ENCODE results near the gene NECTIN1. TPM values are rescaled to one million over a fixed set of nuclear protein-coding genes. Genes with fewer than 3 reads are reported as not detected.

Gene NECTIN1
- total RNA-seq, 6 experiments from 2014 or later = 4.3 to 8.4 (median 6.1) TPM

- no peaks in the 10 kb centered on the region for H3K9me3 ChIP-seq
- no peak overlapping the region for H3K4me3 ChIP-seq
- DNase-seq = no peak
- ATAC-seq = peak in 1 of 4 donors; percentile 17
- no peaks in the 10 kb centered on the region for H3K27me3 ChIP-seq
- intact Hi-C loops (cut with DNase I) = no loop called here
- TF ChIP-seq CTCF (IDR thresholded peaks at IDR 0.05) (no peak), POLR2A (IDR thresholded peaks at IDR 0.05) (no peak)
- no peaks in the 10 kb centered on the region for H3K4me1 ChIP-seq
- H3K27ac ChIP-seq = no peak overlapping the region
- no peaks in the 10 kb centered on the region for H3K36me3 ChIP-seq
- WGBS (ENCODE audit: insufficient coverage, low coverage, low lambda C conversion rate, missing lambda C conversion rate) = 88% methylated on average over 3 of the region's 15 CpGs
These were observed 94.7 kb downstream of the NECTIN1 start for GRCh38 chr11:119634301-119634700.

- Histone ChIP-seq H3K4me1 (no peaks in the 10 kb centered on the region), H3K27me3 (no peaks in the 10 kb centered on the region), H3K36me3 (no peaks in the 10 kb centered on the region), H3K4me3 (no peak overlapping the region), H3K9me3 (no peaks in the 10 kb centered on the region), H3K27ac (no peak overlapping the region)
- intact Hi-C loops (cut with DNase I) = no loop called here
- no peak for TF ChIP-seq CTCF (IDR thresholded peaks at IDR 0.05)
- no peak for TF ChIP-seq POLR2A (IDR thresholded peaks at IDR 0.05)
- 83% methylated on average over 4 of the region's 8 CpGs for WGBS (ENCODE audit: insufficient coverage, low coverage, low lambda C conversion rate, missing lambda C conversion rate)
- no peak for DNase-seq
- no peak for ATAC-seq
These were observed 99.0 kb downstream of the NECTIN1 start for GRCh38 chr11:119629834-119630624.

- H3K27me3 ChIP-seq = no peaks in the 10 kb centered on the region
- WGBS (ENCODE audit: insufficient coverage, low coverage, low lambda C conversion rate, missing lambda C conversion rate) = 53% methylated on average over 7 of the region's 9 CpGs
- intact Hi-C loops (cut with DNase I) = no loop called here
- no peak overlapping the region for H3K4me3 ChIP-seq
- H3K4me1 ChIP-seq = no peaks in the 10 kb centered on the region
- H3K36me3 ChIP-seq = no peaks in the 10 kb centered on the region
- H3K9me3 ChIP-seq = no peaks in the 10 kb centered on the region
- TF ChIP-seq POLR2A (IDR thresholded peaks at IDR 0.05) (no peak), CTCF (IDR thresholded peaks at IDR 0.05) (no peak)
- no peak for DNase-seq
- H3K27ac ChIP-seq = no peak overlapping the region
- no peak for ATAC-seq
These were observed 99.9 kb downstream of the NECTIN1 start for GRCh38 chr11:119629085-119629484.

- Histone ChIP-seq H3K4me1 (no peaks in the 10 kb centered on the region), H3K27ac (no peak overlapping the region), H3K27me3 (no peaks in the 10 kb centered on the region), H3K9me3 (no peaks in the 10 kb centered on the region), H3K4me3 (no peak overlapping the region), H3K36me3 (no peaks in the 10 kb centered on the region)
- TF ChIP-seq CTCF (IDR thresholded peaks at IDR 0.05) = no peak
- DNase-seq (no peak), ATAC-seq (no peak)
- intact Hi-C loops (cut with DNase I) = no loop called here
- 63% methylated on average over 5 of the region's 6 CpGs for WGBS (ENCODE audit: insufficient coverage, low coverage, low lambda C conversion rate, missing lambda C conversion rate)
These were observed 101.7 kb downstream of the NECTIN1 start for GRCh38 chr11:119627286-119627685.

All from right lobe of liver (tissue), 6 donors.